MCF 10A (cell line): Measurements from ENCODE around the gene MPHOSPH8. TPM values are rescaled to one million over a fixed set of nuclear protein-coding genes. Genes with fewer than 3 reads are reported as not detected.
A peak's percentile ranks its signal among the peaks of the same experiment; 100 is the strongest.
"Not testable (repeated sequence)": the region's sequence is repeated elsewhere in the genome, so short reads cannot be mapped to it uniquely, and the experiment has no call there.

Experiments used
- BruUV-seq: library from RNA; stranded (reverse); fragments of 400-500 nt; replicated peaks from 2 replicates; lab custom pipeline; 2021; lab: Mats Ljungman, UMichigan
- CTCF ChIA-PET: fragments of 300-600 bp; sonication (Branson Sonifier 250); formaldehyde crosslinking; extraction: SDS; loops from one replicate; lab custom pipeline; 2021; ENCODE audit warnings: antibody characterized with exemption, inconsistent platforms; lab: Yijun Ruan, JAX
- POLR2A ChIA-PET: fragments of 300-600, 350-650 bp; sonication (Branson Sonifier 250); formaldehyde crosslinking; extraction: SDS; loops from one replicate; lab custom pipeline; 2020; ENCODE audit warnings: antibody characterized with exemption, inconsistent platforms; lab: Yijun Ruan, JAX
- DNase-seq: peaks from one replicate; pipeline ENCODE4 v3.0.0-alpha.2; 2018; ENCODE audit not compliant: unreplicated experiment
- H3K27ac Mint-ChIP-seq: one replicate; pipeline ENCODE4 v1.8.0; 2022; ENCODE audit warnings: mild to moderate bottlenecking, low read depth, mixed read lengths; ENCODE audit not compliant: unreplicated experiment
- H3K27me3 Mint-ChIP-seq: one replicate; pipeline ENCODE4 v1.8.0; 2022; ENCODE audit warnings: mixed read lengths; ENCODE audit not compliant: insufficient read depth, unreplicated experiment
- H3K36me3 Mint-ChIP-seq: one replicate; pipeline ENCODE4 v1.8.0; 2022; ENCODE audit warnings: mild to moderate bottlenecking, moderate library complexity, mixed read lengths; ENCODE audit not compliant: insufficient read depth, unreplicated experiment
- H3K4me1 Mint-ChIP-seq: one replicate; pipeline ENCODE4 v1.8.0; 2022; ENCODE audit warnings: mixed read lengths; ENCODE audit not compliant: insufficient read depth, unreplicated experiment
- H3K4me3 Mint-ChIP-seq: one replicate; pipeline ENCODE4 v1.8.0; 2022; ENCODE audit warnings: mild to moderate bottlenecking, moderate library complexity, mixed read lengths; ENCODE audit not compliant: unreplicated experiment
- H3K9me3 Mint-ChIP-seq: one replicate; pipeline ENCODE4 v1.8.0; 2022; ENCODE audit warnings: mixed read lengths; ENCODE audit not compliant: unreplicated experiment
- intact Hi-C: fragments of 100-400 bp; cut with micrococcal nuclease; formaldehyde crosslinking; loops from 2 replicates; pipeline ENCODE4 v1.14.1; 2022
- total RNA-seq: library from RNA; stranded (reverse); gene quantifications from 2 replicates; pipeline ENCODE4 v1.2.3, GENCODE V29; 2022
- TF ChIP-seq, protein P1 (sequence below): fragments of 200-600 bp; IDR thresholded peaks from one replicate; pipeline ENCODE4 v1.8.0; 2022; ENCODE audit warnings: antibody characterized with exemption, mild to moderate bottlenecking; ENCODE audit not compliant: unreplicated experiment

Gene MPHOSPH8
- total RNA-seq, 1 experiment from 2014 or later = 32.4 TPM

DNA sequence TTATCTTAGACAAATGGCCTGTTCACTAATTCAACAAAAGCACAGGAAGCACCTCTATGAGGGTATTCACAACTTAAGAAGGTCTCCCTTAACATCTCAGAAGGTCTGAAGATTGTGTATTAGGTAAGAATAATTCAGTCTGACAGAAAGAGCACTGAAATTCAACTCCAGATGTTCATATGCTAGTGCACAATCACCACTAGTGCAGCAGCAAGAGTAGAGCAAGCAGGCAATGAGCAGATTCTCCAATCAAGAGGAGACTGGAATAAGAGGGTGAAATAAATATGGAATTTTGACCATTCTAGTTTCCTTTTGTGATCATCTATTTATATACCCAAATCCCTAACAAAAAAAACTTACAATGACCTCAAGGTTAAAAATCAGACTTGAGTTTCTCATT is 52.0 kb downstream of the MPHOSPH8 start:
- H3K36me3 Mint-ChIP-seq = peaks cover 11% of the 10 kb centered on the region
- no peaks in the 10 kb centered on the region for H3K27me3 Mint-ChIP-seq
- H3K4me1 Mint-ChIP-seq = no peaks in the 10 kb centered on the region
- no TSS peak for BruUV-seq
- no peak for DNase-seq
- H3K4me3 Mint-ChIP-seq = no peak overlapping the region
- ChIA-PET POLR2A (no interaction called here), CTCF (no interaction called here)
- H3K27ac Mint-ChIP-seq = no peak overlapping the region
- H3K9me3 Mint-ChIP-seq = no peaks in the 10 kb centered on the region
- TF ChIP-seq, protein P1, sequence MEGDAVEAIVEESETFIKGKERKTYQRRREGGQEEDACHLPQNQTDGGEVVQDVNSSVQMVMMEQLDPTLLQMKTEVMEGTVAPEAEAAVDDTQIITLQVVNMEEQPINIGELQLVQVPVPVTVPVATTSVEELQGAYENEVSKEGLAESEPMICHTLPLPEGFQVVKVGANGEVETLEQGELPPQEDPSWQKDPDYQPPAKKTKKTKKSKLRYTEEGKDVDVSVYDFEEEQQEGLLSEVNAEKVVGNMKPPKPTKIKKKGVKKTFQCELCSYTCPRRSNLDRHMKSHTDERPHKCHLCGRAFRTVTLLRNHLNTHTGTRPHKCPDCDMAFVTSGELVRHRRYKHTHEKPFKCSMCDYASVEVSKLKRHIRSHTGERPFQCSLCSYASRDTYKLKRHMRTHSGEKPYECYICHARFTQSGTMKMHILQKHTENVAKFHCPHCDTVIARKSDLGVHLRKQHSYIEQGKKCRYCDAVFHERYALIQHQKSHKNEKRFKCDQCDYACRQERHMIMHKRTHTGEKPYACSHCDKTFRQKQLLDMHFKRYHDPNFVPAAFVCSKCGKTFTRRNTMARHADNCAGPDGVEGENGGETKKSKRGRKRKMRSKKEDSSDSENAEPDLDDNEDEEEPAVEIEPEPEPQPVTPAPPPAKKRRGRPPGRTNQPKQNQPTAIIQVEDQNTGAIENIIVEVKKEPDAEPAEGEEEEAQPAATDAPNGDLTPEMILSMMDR = no peak
- intact Hi-C loops = no loop called here

DNA sequence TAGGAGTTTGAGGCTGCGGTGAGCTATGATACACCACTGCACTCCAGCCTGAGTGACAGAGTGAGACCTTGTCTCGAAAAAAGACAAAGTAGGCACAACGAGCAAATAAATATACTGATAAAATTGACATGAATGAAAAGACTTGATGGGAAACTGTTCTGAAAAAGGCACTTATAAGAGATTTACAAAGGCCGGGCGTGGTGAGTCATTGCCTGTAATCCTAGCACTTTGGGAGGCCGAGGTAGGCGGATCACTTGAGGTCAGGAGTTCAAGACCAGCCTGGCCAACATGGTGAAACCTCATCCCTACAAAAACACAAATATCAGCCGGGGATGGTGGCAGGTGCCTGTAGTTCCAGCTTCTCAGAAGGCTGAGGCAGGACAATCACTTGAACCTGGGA is 58.0 kb downstream of the MPHOSPH8 start:
- peak; percentile 32 for DNase-seq
- H3K4me3 Mint-ChIP-seq, intact Hi-C loops, CTCF ChIA-PET, H3K9me3 Mint-ChIP-seq, H3K27ac Mint-ChIP-seq, BruUV-seq, H3K27me3 Mint-ChIP-seq: not testable (repeated sequence)
- H3K36me3 Mint-ChIP-seq = peaks cover 15% of the 10 kb centered on the region
- POLR2A ChIA-PET = interaction anchor here (1.5 kb wide), 1 partner anchor 9 kb away, joined by 4 read pairs; no protein-coding TSS in a partner anchor
- H3K4me1 Mint-ChIP-seq = peaks cover 11% of the 10 kb centered on the region

DNA sequence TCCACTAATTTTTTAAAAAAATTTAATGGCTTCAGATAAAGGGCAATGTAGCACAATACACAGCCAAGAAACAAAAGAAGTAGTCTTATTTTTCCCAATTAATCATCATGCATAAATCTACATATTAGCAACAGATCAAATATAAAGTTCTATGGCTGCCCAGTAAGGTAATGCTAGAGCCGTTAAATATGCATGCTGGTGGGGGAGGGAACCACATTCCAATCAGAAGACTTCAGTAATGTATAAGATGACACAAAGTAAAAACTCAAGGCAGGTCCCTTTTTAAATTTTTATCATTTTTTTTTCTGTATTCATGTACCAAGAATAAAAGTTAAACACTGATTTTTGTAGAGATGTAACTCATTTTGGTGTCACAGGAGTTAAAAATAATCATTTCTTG is 62.0 kb downstream of the MPHOSPH8 start:
- BruUV-seq = no TSS peak
- peaks cover 7% of the 10 kb centered on the region for H3K9me3 Mint-ChIP-seq
- no peak overlapping the region for H3K27ac Mint-ChIP-seq
- H3K4me1 Mint-ChIP-seq = peaks cover 11% of the 10 kb centered on the region
- CTCF ChIA-PET = no interaction called here
- TF ChIP-seq, protein P1 = no peak
- DNase-seq = no peak
- H3K4me3 Mint-ChIP-seq = no peak overlapping the region
- H3K27me3 Mint-ChIP-seq = no peaks in the 10 kb centered on the region
- intact Hi-C loops = no loop called here
- POLR2A ChIA-PET = no interaction called here
- peaks cover 19% of the 10 kb centered on the region for H3K36me3 Mint-ChIP-seq

DNA sequence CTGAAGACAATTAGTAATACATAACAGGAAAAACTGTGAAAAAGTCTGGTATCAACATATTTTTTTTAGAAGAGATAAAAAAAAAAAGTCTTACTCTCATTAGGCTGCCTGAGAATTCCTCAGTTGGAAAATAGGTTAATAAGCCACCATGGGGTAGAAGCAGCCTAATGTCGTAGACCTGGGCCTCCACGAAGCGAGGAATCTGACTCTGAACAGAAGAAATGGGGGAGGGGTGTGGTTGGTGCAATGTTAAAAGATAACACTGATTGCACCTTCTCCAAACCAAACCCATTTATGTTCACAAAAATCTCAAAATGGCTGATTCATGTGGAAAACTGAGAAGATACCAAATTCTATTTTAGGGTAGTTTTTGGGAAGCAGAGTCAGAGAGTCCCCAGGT is 62.4 kb downstream of the MPHOSPH8 start:
- TF ChIP-seq, protein P1 = no peak
- DNase-seq = no peak
- no TSS peak for BruUV-seq
- H3K4me3 Mint-ChIP-seq = no peak overlapping the region
- peaks cover 11% of the 10 kb centered on the region for H3K4me1 Mint-ChIP-seq
- H3K27ac Mint-ChIP-seq = no peak overlapping the region
- intact Hi-C loops = no loop called here
- ChIA-PET POLR2A (no interaction called here), CTCF (no interaction called here)
- no peaks in the 10 kb centered on the region for H3K27me3 Mint-ChIP-seq
- H3K36me3 Mint-ChIP-seq = peaks cover 15% of the 10 kb centered on the region
- peaks cover 7% of the 10 kb centered on the region for H3K9me3 Mint-ChIP-seq

DNA sequence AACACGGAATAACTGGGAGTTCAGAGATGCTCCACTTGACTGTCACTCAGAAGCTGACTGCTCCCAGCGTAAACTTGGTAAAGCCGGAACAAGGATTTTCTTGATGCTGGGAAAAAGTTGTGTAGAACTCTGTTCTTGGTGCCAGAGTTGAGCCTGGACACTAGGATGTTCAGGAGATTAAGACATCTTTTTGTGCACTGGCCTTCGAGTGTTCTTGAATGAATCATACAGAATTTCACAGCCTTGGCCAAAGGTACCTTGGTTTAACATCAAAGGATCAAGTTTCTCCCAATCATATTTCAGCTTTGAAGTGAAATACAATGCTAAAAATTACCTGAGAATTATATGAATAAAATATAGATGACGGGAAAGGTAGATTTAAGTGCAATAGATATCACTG is 67.5 kb downstream of the MPHOSPH8 start:
- H3K4me1 Mint-ChIP-seq, intact Hi-C loops, H3K27ac Mint-ChIP-seq, CTCF ChIA-PET, H3K36me3 Mint-ChIP-seq, BruUV-seq, H3K9me3 Mint-ChIP-seq, DNase-seq, H3K27me3 Mint-ChIP-seq, H3K4me3 Mint-ChIP-seq, POLR2A ChIA-PET: not testable (repeated sequence)

DNA sequence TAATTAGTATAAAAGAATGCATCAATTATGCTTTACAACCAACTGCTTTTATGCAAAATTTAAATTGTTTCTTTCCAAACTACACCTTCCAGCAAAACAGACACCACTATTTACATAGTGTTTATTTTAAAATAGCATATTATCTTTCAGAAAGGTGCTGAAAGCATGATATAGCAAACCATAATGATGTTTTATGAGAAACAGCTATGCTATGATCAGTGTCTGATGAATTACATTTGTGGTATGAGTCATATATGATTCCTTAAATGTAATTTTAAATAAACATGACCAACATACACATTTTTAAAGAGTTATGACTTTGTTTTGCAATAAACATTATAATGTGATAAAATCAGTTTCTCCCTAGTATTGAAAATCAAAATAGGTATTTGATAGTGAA is 68.2 kb downstream of the MPHOSPH8 start:
- H3K27ac Mint-ChIP-seq, H3K36me3 Mint-ChIP-seq, H3K4me3 Mint-ChIP-seq, BruUV-seq, POLR2A ChIA-PET, DNase-seq, H3K27me3 Mint-ChIP-seq, H3K4me1 Mint-ChIP-seq, CTCF ChIA-PET, H3K9me3 Mint-ChIP-seq, intact Hi-C loops: not testable (repeated sequence)

DNA sequence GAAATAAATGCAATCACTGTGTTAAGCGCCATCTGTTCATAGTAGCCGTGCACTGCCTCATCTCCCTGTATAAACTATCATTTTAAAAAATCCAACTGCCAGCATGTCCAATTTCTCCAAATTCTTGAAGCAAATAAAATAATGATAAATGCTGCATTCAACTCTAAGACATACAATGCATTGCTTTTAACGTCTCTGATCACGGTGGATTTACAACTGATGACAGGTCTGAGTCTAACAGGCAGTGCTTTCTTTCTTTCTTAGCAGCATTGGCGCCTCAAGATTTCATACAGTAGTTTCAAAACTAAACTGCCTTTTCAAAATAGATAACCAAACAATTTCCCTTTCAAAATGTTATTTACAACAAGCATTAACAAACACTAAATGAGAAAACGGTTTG is 70.8 kb downstream of the MPHOSPH8 start:
- DNase-seq, POLR2A ChIA-PET, H3K4me3 Mint-ChIP-seq, BruUV-seq, intact Hi-C loops, H3K9me3 Mint-ChIP-seq, H3K4me1 Mint-ChIP-seq, H3K27ac Mint-ChIP-seq, H3K27me3 Mint-ChIP-seq, H3K36me3 Mint-ChIP-seq, CTCF ChIA-PET: not testable (repeated sequence)
